ENCODE measurements around the gene EPN3. TPM values are rescaled to one million over a fixed set of nuclear protein-coding genes. Genes with fewer than 3 reads are reported as not detected.

Gene EPN3
- total RNA-seq, 1 donor from 2014 or later, result 38.5 TPM

GRCh38 chr17:50550661-50551432, 18.3 kb downstream of the EPN3 start:
- ATAC-seq, result no peak

DNA sequence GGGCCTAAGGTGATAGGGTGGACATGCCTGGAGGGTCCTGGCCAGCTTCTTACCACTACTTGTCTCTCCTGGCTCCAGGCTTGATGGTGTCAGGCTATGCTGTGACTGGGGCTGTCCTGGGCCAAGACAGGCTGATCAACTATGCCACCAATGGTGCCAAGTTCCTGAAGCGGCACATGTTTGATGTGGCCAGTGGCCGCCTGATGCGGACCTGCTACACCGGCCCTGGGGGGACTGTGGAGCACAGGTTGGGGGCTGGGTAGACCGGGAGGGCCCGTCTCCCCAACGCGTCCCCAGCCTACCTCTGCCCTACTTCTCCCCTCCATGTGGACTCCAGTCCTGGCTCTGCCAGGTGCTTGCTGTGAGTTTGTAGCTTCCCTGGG, 18.9 kb downstream of the EPN3 start:
- ATAC-seq, result no peak

- ATAC-seq, result no peak
Observed at GRCh38 chr17:50551884-50552283, 19.3 kb downstream of the EPN3 start.

- no peak for ATAC-seq
Observed at GRCh38 chr17:50554201-50554600, 21.7 kb downstream of the EPN3 start.

GRCh38 chr17:50556803-50557202, 24.3 kb downstream of the EPN3 start:
- ATAC-seq, result no peak

GRCh38 chr17:50557630-50558029, 25.1 kb downstream of the EPN3 start:
- ATAC-seq, result no peak

DNA sequence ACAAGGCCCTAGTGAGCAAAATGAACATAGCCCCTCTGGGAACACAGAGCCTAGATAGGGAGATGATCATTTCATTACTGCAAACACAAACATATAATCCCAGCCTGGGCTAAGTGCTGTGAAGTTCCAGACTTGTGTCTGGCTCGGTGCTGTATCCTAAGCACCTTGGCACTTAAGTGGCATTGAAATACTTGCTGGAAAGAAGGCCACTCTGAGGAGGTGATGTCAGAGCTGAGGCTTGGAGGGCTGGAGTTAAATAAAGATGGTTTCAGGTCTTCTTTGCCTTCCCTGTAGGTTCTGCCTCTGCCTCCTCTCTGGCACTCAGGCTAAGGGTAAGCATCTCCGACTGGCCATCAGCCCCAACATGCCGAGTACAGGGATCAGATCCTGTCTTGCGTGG, 25.6 kb downstream of the EPN3 start:
- no peak for ATAC-seq

DNA sequence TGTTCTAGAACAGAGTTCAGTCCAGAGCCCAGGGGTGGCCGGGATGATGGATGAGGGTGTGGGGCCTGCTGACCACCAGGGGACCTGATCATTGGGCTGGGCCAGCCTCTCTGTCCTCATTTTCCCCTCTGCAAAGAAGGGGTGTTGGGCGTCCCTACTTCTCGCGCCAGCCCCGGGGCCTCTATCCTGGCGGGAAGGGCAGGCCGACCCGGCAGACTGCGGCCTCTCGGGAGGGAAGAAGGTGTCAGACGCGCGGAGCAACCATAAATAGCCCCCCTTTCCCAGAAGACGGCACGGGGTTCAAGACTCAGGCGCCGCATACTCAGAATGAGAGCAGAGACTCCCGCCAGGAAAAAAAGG, 26.0 kb downstream of the EPN3 start:
- no peak for ATAC-seq

- ATAC-seq, result no peak
Observed at GRCh38 chr17:50558941-50559614, 26.5 kb downstream of the EPN3 start.

DNA sequence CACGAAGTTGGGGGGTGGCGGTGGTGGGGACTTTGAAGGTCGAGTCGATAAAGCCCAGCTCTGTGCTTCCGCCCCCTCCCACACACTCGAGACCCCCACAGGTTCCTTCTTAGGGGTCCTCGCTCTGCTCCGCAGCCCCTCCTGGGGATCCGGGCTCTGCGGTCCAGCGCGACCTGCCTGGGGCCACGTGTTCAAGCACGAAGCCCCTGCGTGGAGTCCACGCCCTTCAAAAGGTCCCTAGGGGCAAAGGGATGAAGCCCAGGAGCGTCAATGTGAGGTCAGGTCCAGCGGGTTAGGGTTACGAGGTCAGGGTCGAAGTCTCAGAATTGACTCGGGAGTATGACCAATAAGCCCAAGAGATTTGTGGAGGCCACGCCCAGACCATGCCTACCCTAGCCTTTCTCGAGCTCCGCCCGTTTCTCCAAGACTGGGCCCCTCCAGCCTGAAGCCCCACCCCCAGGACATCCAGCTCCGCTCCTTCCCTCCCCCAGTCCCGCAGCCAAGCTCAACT, 27.2 kb downstream of the EPN3 start:
- peak; percentile 19 for ATAC-seq

DNA sequence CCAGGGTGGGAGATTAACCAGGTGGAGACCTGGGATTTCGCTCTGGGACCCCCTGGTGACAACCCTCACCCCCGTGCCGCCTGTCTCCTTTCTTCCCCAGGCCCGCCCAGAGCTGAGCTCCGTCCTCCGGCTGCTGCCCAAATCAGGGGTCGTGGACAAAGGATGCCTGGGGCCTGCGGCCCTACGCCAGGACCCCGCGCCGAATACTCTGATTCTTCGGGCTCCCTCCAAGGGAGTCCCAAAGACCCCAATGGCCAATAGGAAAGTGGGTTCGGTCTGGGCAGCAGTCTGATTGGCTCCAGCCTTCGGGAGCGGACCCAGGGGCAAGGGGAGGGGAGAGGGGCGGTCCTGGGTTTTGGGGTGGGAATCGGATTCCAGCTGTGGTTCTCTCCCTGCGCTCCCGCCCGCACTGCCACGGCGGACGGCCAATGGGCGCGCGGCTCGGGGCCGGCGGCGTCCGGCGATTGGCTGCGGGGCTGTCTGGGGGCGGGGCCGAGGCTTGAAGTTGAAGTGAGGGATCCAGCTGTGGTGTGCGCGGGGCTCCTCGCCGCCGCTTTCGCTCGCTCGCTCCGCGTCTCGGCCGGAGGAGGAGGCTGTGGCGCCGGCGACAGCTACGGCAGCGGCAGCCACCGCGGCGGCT, 27.8 kb downstream of the EPN3 start, which contains the start of gene CACNA1G:
Gene CACNA1G (plus strand): TSS at position 531 of the 640 bp plus-strand sequence. CDS start 745 bp downstream, outside the sequence.
- peak; percentile 87 for ATAC-seq

DNA sequence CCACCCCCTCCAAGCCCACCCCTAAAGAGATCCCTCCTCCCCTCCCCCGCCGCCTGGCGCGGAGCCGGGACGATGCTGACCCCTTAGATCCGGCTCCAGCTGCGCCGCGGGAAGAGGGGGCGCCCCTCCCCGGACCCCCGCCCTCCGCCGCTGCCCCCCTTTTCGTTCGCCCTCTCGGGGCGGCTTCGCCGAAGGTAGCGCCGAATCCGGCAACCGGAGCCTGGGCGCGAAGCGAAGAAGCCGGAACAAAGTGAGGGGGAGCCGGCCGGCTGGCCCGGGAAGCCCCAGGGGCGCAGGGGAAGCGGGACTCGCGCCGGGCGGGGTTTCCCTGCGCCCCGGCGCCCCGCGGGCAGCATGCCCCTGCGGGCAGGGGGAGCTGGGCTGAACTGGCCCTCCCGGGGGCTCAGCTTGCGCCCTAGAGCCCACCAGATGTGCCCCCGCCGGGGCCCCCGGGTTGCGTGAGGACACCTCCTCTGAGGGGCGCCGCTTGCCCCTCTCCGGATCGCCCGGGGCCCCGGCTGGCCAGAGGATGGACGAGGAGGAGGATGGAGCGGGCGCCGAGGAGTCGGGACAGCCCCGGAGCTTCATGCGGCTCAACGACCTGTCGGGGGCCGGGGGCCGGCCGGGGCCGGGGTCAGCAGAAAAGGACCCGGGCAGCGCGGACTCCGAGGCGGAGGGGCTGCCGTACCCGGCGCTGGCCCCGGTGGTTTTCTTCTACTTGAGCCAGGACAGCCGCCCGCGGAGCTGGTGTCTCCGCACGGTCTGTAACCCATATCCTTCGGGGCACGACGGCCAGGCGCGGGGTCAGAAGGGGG, 28.6 kb downstream of the EPN3 start:
- no peak for ATAC-seq

- ATAC-seq, result no peak
Observed at GRCh38 chr17:50561746-50562141, 29.2 kb downstream of the EPN3 start.

DNA sequence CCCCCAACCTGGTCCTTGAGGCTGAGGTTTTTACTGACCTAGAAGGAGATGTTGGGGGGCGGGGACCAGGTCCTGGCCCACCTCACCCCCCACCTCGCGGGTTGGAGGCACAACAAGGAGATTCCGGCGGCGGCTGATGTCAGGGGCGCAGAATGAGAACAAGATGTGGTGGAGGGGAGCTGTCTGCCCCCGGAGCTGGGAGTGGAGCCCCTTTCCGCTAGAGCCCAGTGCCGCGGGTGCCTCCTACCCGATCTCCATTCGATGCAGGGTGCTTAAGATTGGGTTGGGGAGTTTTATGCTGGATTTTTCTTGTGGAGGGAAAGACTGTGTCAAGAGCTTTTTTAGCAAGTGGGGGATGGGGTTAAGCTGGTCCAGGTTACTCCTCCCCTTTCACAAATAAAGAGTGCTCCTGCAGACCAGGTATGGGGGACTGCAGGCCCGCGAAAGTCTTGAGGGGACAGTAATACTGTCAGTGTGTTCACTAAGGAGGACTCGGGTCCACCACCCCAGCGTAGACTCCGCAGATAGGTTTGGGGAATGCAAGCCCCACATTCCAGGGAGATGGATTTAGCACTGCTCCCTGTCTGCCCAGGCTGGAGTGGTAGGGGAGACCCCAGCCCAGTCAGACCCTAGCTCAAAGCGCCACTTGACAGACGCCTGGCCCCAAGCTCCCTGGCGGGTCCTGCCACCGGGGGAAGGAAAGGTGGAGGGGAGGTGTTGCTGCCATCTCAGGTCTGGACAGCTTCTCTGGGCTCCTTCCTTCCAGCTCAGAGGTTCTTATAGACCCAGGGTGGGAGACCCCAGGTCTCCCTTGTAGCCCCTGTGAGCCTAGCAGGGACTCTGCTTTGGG, 29.9 kb downstream of the EPN3 start:
- ATAC-seq, result no peak

DNA sequence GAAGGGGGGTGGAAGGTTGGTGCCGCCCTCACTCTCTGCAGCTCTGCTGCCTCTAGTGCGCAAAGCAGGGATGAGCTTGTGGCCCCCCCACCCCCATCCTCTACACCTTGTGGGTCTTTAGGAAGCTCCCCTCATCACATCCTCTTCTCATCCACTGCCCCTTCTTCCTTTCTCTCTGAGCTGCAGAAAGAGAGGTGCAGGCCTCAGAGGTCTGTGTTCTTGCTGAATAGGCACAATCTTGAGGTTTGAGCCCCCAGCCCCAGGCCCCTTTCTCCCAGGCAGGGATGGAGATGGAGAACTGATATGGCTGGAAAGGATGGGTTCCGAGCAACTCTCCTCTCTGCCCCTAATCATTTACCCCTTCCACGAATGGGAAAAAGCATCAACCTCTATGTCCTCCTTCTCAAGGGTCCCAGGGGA, 30.6 kb downstream of the EPN3 start:
- no peak for ATAC-seq

DNA sequence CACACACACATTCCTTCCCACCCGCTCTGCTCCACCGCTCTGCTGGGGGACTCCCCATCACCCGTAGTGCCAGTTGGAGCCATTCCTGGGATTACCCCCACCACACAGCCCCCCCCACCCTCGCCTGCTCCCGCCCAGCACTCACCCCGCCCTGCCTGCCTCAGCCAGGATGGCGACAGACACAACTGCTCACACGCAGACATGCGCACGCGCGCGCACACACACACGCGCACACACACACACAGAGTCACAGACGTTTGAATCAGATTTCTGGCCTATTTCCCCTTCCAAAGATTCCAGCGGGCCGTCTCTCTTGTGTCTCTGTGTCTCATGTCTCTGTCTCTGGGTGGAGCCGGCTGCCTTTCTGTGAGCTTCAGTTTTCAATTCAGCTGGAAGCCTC, 32.4 kb downstream of the EPN3 start:
- ATAC-seq, result peak; percentile 20

- ATAC-seq, result no peak
Observed at GRCh38 chr17:50565402-50566350, 33.1 kb downstream of the EPN3 start.

DNA sequence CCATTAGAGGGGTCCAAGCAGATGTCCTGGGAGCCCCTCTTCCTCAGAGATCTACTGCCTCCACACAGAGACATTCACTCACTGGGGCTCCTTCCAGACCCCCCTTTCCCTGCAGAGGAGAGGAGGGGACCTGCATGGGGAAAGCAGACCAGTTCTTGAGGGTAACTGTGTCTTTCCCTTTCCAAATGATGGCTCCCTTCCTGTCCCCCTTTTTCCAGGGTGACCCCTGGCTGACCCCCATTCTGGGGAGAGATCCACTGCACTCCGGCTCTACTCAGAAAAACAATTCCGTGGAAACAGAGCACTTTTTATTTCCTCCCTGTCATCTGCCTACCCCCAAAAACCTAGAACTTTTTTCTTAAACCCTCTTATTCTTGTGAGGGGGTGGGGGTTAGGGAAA, 34.4 kb downstream of the EPN3 start:
- no peak for ATAC-seq

DNA sequence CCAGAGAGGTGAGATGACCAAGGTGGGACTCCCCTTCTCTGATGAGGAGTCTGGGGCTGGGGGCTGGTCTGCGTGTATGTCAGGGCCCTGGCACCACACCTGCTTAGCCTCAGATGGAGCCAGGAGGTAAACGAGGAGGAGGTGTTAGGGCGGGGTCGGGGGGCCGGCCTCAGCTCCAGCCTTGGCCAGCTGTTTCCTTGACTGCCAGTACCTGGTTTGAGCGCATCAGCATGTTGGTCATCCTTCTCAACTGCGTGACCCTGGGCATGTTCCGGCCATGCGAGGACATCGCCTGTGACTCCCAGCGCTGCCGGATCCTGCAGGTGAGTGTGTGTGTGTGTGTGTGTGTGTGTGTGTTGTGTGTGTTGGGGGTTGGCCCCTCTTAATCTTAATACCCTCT, 36.1 kb downstream of the EPN3 start:
- ATAC-seq, result no peak

GRCh38 chr17:50569592-50569991, 37.1 kb downstream of the EPN3 start:
- no peak for ATAC-seq

Measured in esophagus mucosa (tissue), 1 donor.